ENCODE measurements around the gene CTDSPL. TPM values are rescaled to one million over a fixed set of nuclear protein-coding genes. Genes with fewer than 3 reads are reported as not detected.

CTDSPL gene
- polyA plus RNA-seq, 4 donors, result 11.6 to 26.4 (median 14.5) TPM

GRCh38 chr3:37930495-37930894 is 68.8 kb downstream of the CTDSPL start:
- no peaks in the 10 kb centered on the region for H3K27me3 ChIP-seq (ENCODE audit: control insufficient read depth in 3 of 3, insufficient read depth in 3 of 3, low read length in 3 of 3)
- DNase-seq (no peak), FAIRE-seq (no peak)
- H3K27ac ChIP-seq (ENCODE audit: low read depth in 1 of 3, low read length in 2 of 3), result no peak overlapping the region
- no peaks in the 10 kb centered on the region for H3K9me3 ChIP-seq (ENCODE audit: control insufficient read depth in 2 of 2, insufficient read depth in 1 of 2, low read depth in 1 of 2, low read length in 1 of 2)
- H3K4me3 ChIP-seq (ENCODE audit: low read depth in 1 of 3, low read length in 3 of 3), result no peak overlapping the region
- H3K4me1 ChIP-seq (ENCODE audit: control insufficient read depth in 3 of 3, insufficient read depth in 2 of 3, low read depth in 1 of 3, low read length in 2 of 3), result peaks cover 0 to 6% (median 1%) of the 10 kb centered on the region in 3 donors
- WGBS, 3 donors, result 87 to 99% (median 92%) methylated on average over 2 of the region's 2 CpGs
- no peaks in the 10 kb centered on the region for H3K36me3 ChIP-seq (ENCODE audit: control insufficient read depth in 3 of 3, insufficient read depth in 2 of 3, low read depth in 1 of 3, low read length in 3 of 3)

- FAIRE-seq (no peak), DNase-seq (no peak)
- Histone ChIP-seq H3K27me3 (ENCODE audit: control insufficient read depth in 3 of 3, insufficient read depth in 3 of 3, low read length in 3 of 3) (no peaks in the 10 kb centered on the region), H3K9me3 (ENCODE audit: control insufficient read depth in 2 of 2, insufficient read depth in 1 of 2, low read depth in 1 of 2, low read length in 1 of 2) (no peaks in the 10 kb centered on the region), H3K4me3 (ENCODE audit: low read depth in 1 of 3, low read length in 3 of 3) (no peak overlapping the region), H3K27ac (ENCODE audit: low read depth in 1 of 3, low read length in 2 of 3) (no peak overlapping the region), H3K36me3 (ENCODE audit: control insufficient read depth in 3 of 3, insufficient read depth in 2 of 3, low read depth in 1 of 3, low read length in 3 of 3) (no peaks in the 10 kb centered on the region), H3K4me1 (ENCODE audit: control insufficient read depth in 3 of 3, insufficient read depth in 2 of 3, low read depth in 1 of 3, low read length in 2 of 3) (peaks cover 0 to 12% (median 6%) of the 10 kb centered on the region in 3 donors)
- 83 to 89% (median 85%) methylated on average over 3 of the region's 3 CpGs for WGBS, 3 donors
These were observed 70.8 kb downstream of the CTDSPL start for GRCh38 chr3:37932505-37932904.

GRCh38 chr3:37934631-37935289 is 73.1 kb downstream of the CTDSPL start:
- no peak for FAIRE-seq
- WGBS, 3 donors, result 57 to 62% (median 62%) methylated on average over 8 of the region's 8 CpGs
- Histone ChIP-seq H3K4me3 (ENCODE audit: low read depth in 1 of 3, low read length in 3 of 3) (no peak overlapping the region), H3K27me3 (ENCODE audit: control insufficient read depth in 3 of 3, insufficient read depth in 3 of 3, low read length in 3 of 3) (no peaks in the 10 kb centered on the region), H3K36me3 (ENCODE audit: control insufficient read depth in 3 of 3, insufficient read depth in 2 of 3, low read depth in 1 of 3, low read length in 3 of 3) (no peaks in the 10 kb centered on the region), H3K4me1 (ENCODE audit: control insufficient read depth in 3 of 3, insufficient read depth in 2 of 3, low read depth in 1 of 3, low read length in 2 of 3) (peaks cover 0 to 12% (median 6%) of the 10 kb centered on the region in 3 donors), H3K27ac (ENCODE audit: low read depth in 1 of 3, low read length in 2 of 3) (peak overlapping the region in 1 of 3 donors; percentile 21), H3K9me3 (ENCODE audit: control insufficient read depth in 2 of 2, insufficient read depth in 1 of 2, low read depth in 1 of 2, low read length in 1 of 2) (no peaks in the 10 kb centered on the region)
- no peak for DNase-seq

- H3K27ac ChIP-seq (ENCODE audit: low read depth in 1 of 3, low read length in 2 of 3), result peak overlapping the region in 1 of 3 donors; percentile 41
- WGBS, 3 donors, result 0 to 9% (median 7%) methylated on average over 1 of the region's 1 CpG
- no peaks in the 10 kb centered on the region for H3K9me3 ChIP-seq (ENCODE audit: control insufficient read depth in 2 of 2, insufficient read depth in 1 of 2, low read depth in 1 of 2, low read length in 1 of 2)
- H3K4me1 ChIP-seq (ENCODE audit: control insufficient read depth in 3 of 3, insufficient read depth in 2 of 3, low read depth in 1 of 3, low read length in 2 of 3), result peaks cover 0 to 12% (median 6%) of the 10 kb centered on the region in 3 donors
- no peaks in the 10 kb centered on the region for H3K36me3 ChIP-seq (ENCODE audit: control insufficient read depth in 3 of 3, insufficient read depth in 2 of 3, low read depth in 1 of 3, low read length in 3 of 3)
- FAIRE-seq (no peak), DNase-seq (peak in 1 of 2 donors; percentile 19)
- H3K27me3 ChIP-seq (ENCODE audit: control insufficient read depth in 3 of 3, insufficient read depth in 3 of 3, low read length in 3 of 3), result no peaks in the 10 kb centered on the region
- H3K4me3 ChIP-seq (ENCODE audit: low read depth in 1 of 3, low read length in 3 of 3), result no peak overlapping the region
These were observed 73.6 kb downstream of the CTDSPL start for GRCh38 chr3:37935290-37935668.

GRCh38 chr3:37935756-37936666 is 74.3 kb downstream of the CTDSPL start:
- 68 to 82% (median 71%) methylated on average over 9 of the region's 9 CpGs for WGBS, 3 donors
- Histone ChIP-seq H3K9me3 (ENCODE audit: control insufficient read depth in 2 of 2, insufficient read depth in 1 of 2, low read depth in 1 of 2, low read length in 1 of 2) (no peaks in the 10 kb centered on the region), H3K4me1 (ENCODE audit: control insufficient read depth in 3 of 3, insufficient read depth in 2 of 3, low read depth in 1 of 3, low read length in 2 of 3) (peaks cover 0 to 12% (median 6%) of the 10 kb centered on the region in 3 donors), H3K4me3 (ENCODE audit: low read depth in 1 of 3, low read length in 3 of 3) (no peak overlapping the region), H3K27me3 (ENCODE audit: control insufficient read depth in 3 of 3, insufficient read depth in 3 of 3, low read length in 3 of 3) (no peaks in the 10 kb centered on the region), H3K36me3 (ENCODE audit: control insufficient read depth in 3 of 3, insufficient read depth in 2 of 3, low read depth in 1 of 3, low read length in 3 of 3) (no peaks in the 10 kb centered on the region), H3K27ac (ENCODE audit: low read depth in 1 of 3, low read length in 2 of 3) (peak overlapping the region in 2 of 3 donors; percentile 32 to 41)
- FAIRE-seq, result no peak
- no peak for DNase-seq

GRCh38 chr3:37937156-37937555 is 75.5 kb downstream of the CTDSPL start:
- Histone ChIP-seq H3K4me3 (ENCODE audit: low read depth in 1 of 3, low read length in 3 of 3) (no peak overlapping the region), H3K27me3 (ENCODE audit: control insufficient read depth in 3 of 3, insufficient read depth in 3 of 3, low read length in 3 of 3) (no peaks in the 10 kb centered on the region), H3K36me3 (ENCODE audit: control insufficient read depth in 3 of 3, insufficient read depth in 2 of 3, low read depth in 1 of 3, low read length in 3 of 3) (no peaks in the 10 kb centered on the region), H3K27ac (ENCODE audit: low read depth in 1 of 3, low read length in 2 of 3) (peak overlapping the region in 1 of 3 donors; percentile 1), H3K4me1 (ENCODE audit: control insufficient read depth in 3 of 3, insufficient read depth in 2 of 3, low read depth in 1 of 3, low read length in 2 of 3) (peaks cover 3 to 19% (median 11%) of the 10 kb centered on the region in 3 donors), H3K9me3 (ENCODE audit: control insufficient read depth in 2 of 2, insufficient read depth in 1 of 2, low read depth in 1 of 2, low read length in 1 of 2) (no peaks in the 10 kb centered on the region)
- FAIRE-seq (no peak), DNase-seq (no peak)
- 84 to 90% (median 85%) methylated on average over 6 of the region's 6 CpGs for WGBS, 3 donors

- FAIRE-seq, result no peak
- peaks cover 3 to 24% (median 11%) of the 10 kb centered on the region in 3 donors for H3K4me1 ChIP-seq (ENCODE audit: control insufficient read depth in 3 of 3, insufficient read depth in 2 of 3, low read depth in 1 of 3, low read length in 2 of 3)
- 83 to 90% (median 83%) methylated on average over 2 of the region's 2 CpGs for WGBS, 3 donors
These were observed 76.3 kb downstream of the CTDSPL start for GRCh38 chr3:37938011-37938410.

GRCh38 chr3:37940242-37940908 is 78.7 kb downstream of the CTDSPL start:
- H3K36me3 ChIP-seq (ENCODE audit: control insufficient read depth in 3 of 3, insufficient read depth in 2 of 3, low read depth in 1 of 3, low read length in 3 of 3), result no peaks in the 10 kb centered on the region
- peaks cover 5 to 35% (median 17%) of the 10 kb centered on the region in 3 donors for H3K4me1 ChIP-seq (ENCODE audit: control insufficient read depth in 3 of 3, insufficient read depth in 2 of 3, low read depth in 1 of 3, low read length in 2 of 3)
- H3K27me3 ChIP-seq (ENCODE audit: control insufficient read depth in 3 of 3, insufficient read depth in 3 of 3, low read length in 3 of 3), result no peaks in the 10 kb centered on the region
- FAIRE-seq, result no peak
- H3K9me3 ChIP-seq (ENCODE audit: control insufficient read depth in 2 of 2, insufficient read depth in 1 of 2, low read depth in 1 of 2, low read length in 1 of 2), result no peaks in the 10 kb centered on the region
- no peak for DNase-seq
- WGBS, 3 donors, result 84 to 91% (median 87%) methylated on average over 4 of the region's 4 CpGs
- no peak overlapping the region for H3K27ac ChIP-seq (ENCODE audit: low read depth in 1 of 3, low read length in 2 of 3)
- no peak overlapping the region for H3K4me3 ChIP-seq (ENCODE audit: low read depth in 1 of 3, low read length in 3 of 3)

More at GRCh38 chr3:37938011-37938410, 76.3 kb downstream of the CTDSPL start:
- no peaks in the 10 kb centered on the region for H3K36me3 ChIP-seq (ENCODE audit: control insufficient read depth in 3 of 3, insufficient read depth in 2 of 3, low read depth in 1 of 3, low read length in 3 of 3)
- H3K27ac ChIP-seq (ENCODE audit: low read depth in 1 of 3, low read length in 2 of 3), result no peak overlapping the region
- H3K9me3 ChIP-seq (ENCODE audit: control insufficient read depth in 2 of 2, insufficient read depth in 1 of 2, low read depth in 1 of 2, low read length in 1 of 2), result no peaks in the 10 kb centered on the region
- no peak for DNase-seq
- no peak overlapping the region for H3K4me3 ChIP-seq (ENCODE audit: low read depth in 1 of 3, low read length in 3 of 3)
- no peaks in the 10 kb centered on the region for H3K27me3 ChIP-seq (ENCODE audit: control insufficient read depth in 3 of 3, insufficient read depth in 3 of 3, low read length in 3 of 3)

All from small intestine (tissue), 7 donors.